ENCODE results near the gene GCGR. TPM values are rescaled to one million over a fixed set of nuclear protein-coding genes. Genes with fewer than 3 reads are reported as not detected.

The GCGR gene
- total and polyA plus RNA-seq, 2 of the 13 experiments (the other 11 are each of a cell fraction or from before 2014, with no cell fraction given) = 0.04 to 0.13 TPM

GRCh38 chr17:81831957-81832607 is 28.1 kb downstream of the GCGR start (continued):
- TF ChIP-seq THYN1 (CRISPR knock-in tag; IDR thresholded peaks at IDR 0.05; ENCODE audit: borderline replicate concordance, low read depth) (no peak), SOX13 (IDR thresholded peaks at IDR 0.05) (no peak), SOX13 (CRISPR knock-in tag; conservative IDR thresholded peaks at IDR 0.05 in 1 of 2, IDR thresholded peaks at IDR 0.05 in 1 of 2) (no peak), ZFP41 (CRISPR knock-in tag; IDR thresholded peaks at IDR 0.05; ENCODE audit: borderline replicate concordance) (no peak), FOXP4 (CRISPR knock-in tag; IDR thresholded peaks at IDR 0.05) (no peak), TAF1 (CRISPR knock-in tag; IDR thresholded peaks at IDR 0.05) (peak; percentile 36), ZBTB26 (CRISPR knock-in tag; IDR thresholded peaks at IDR 0.05; ENCODE audit: borderline replicate concordance) (no peak), MBNL3 (CRISPR knock-in tag; conservative IDR thresholded peaks at IDR 0.05) (no peak), THAP7 (CRISPR knock-in tag; IDR thresholded peaks at IDR 0.05) (peak; percentile 60; the same call in 1 of the 2 replicates), ZBTB7B (CRISPR knock-in tag; IDR thresholded peaks at IDR 0.05) (no peak), JARID2 (CRISPR knock-in tag; IDR thresholded peaks at IDR 0.05; ENCODE audit: insufficient replicate concordance) (no peak), HOMEZ (CRISPR knock-in tag; IDR thresholded peaks at IDR 0.05; ENCODE audit: low read depth) (no peak), ZBTB8A (CRISPR knock-in tag; IDR thresholded peaks at IDR 0.05; ENCODE audit: borderline replicate concordance, low read depth) (no peak), CAMTA2 (CRISPR knock-in tag; IDR thresholded peaks at IDR 0.05; ENCODE audit: borderline replicate concordance) (0 out of 2 replicates have a peak, but pooled peaks have one; percentile 68), TARDBP (CRISPR knock-in tag; IDR thresholded peaks at IDR 0.05) (no peak), ZNF335 (CRISPR knock-in tag; IDR thresholded peaks at IDR 0.05) (no peak), RFXAP (CRISPR knock-in tag; IDR thresholded peaks at IDR 0.05; ENCODE audit: borderline replicate concordance) (no peak), SMYD3 (CRISPR knock-in tag; IDR thresholded peaks at IDR 0.05) (no peak), RARA (CRISPR knock-in tag; IDR thresholded peaks at IDR 0.05) (no peak), NR2F1 (CRISPR knock-in tag; IDR thresholded peaks at IDR 0.05) (no peak)
- TF ChIP-seq, protein P1, sequence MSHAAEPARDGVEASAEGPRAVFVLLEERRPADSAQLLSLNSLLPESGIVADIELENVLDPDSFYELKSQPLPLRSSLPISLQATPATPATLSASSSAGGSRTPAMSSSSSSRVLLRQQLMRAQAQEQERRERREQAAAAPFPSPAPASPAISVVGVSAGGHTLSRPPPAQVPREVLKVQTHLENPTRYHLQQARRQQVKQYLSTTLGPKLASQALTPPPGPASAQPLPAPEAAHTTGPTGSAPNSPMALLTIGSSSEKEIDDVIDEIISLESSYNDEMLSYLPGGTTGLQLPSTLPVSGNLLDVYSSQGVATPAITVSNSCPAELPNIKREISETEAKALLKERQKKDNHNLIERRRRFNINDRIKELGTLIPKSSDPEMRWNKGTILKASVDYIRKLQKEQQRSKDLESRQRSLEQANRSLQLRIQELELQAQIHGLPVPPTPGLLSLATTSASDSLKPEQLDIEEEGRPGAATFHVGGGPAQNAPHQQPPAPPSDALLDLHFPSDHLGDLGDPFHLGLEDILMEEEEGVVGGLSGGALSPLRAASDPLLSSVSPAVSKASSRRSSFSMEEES (CRISPR knock-in tag; IDR thresholded peaks at IDR 0.05) = no peak; the same call in 1 of the 2 replicates
- TF ChIP-seq, protein P2, sequence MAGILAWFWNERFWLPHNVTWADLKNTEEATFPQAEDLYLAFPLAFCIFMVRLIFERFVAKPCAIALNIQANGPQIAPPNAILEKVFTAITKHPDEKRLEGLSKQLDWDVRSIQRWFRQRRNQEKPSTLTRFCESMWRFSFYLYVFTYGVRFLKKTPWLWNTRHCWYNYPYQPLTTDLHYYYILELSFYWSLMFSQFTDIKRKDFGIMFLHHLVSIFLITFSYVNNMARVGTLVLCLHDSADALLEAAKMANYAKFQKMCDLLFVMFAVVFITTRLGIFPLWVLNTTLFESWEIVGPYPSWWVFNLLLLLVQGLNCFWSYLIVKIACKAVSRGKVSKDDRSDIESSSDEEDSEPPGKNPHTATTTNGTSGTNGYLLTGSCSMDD (CRISPR knock-in tag; IDR thresholded peaks at IDR 0.05) = no peak

Measured in HepG2 (cell line).